Stimulated activated CD4-positive, alpha-beta T cell treated with anti-CD3 and anti-CD28 coated beads, Interleukin-2, amount 100 ng/mL, for 48 hours (primary cell): ENCODE results near the gene BFSP1.

Experiments
- DNase-seq, 2 donors: peaks; one replicate each; pipeline ENCODE4 v3.0.0-alpha.2; 2020

BFSP1 gene

DNA sequence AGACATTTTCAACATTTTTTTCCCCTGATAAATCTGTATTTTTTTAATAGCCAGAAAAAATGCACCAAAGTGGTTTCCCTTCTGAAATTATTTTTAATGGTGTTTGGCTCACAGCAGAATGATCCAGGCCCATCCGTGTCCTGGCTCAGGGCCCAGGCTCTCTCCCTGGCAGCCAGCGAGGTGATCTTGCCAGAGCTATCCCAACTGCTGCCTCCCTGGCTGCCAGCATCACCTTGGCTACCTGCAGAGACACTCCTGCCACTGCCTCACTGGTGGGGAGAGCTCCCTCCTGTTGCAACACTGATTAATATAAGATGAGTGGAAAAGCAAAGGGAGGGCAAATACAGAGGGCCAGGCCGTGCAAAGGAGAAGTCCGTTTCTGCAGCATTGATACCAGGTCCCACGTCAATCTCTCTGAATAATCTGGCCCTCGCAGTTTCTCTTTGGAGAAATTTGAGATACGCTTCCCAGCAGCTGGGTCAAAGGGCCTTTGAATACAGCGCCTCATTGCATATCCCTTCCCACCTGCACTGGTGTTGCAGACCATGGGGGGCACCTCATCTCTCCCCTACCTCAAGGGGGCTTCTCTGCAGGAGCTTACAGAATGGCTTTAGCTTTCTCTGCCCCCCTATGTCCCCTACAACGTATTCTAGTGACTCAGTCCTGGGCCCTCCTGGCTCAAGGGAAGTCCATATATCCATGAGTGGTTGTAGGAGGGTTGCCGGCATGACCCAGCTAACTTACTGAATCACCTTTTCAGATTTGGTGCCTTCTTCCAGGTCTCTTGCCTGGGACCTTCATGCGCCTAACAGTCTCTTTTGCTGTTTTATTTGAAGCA is 25.9 kb upstream of the BFSP1 start:
- no peak for DNase-seq

DNA sequence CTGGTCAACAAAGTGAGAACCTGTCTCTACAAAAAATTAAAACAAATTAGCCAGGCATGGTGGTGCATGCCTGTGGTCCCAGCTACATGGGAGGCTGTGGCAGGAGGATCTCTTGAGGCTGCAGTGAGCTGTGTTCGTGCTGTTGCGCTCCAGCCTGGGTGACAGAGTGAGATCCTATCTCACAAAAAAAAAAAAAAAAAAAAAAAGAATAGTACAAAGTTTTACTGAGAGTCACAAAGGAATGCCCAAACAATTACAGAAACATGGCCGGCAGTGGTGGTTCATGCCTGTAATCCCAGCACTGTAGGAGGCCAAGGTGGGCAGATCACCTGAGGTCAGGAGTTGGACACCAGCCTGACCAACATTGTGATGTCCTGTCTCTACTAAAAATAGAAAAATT is 23.9 kb upstream of the BFSP1 start:
- DNase-seq = no peak

- no peak for DNase-seq
Observed at GRCh38 chr20:17549131-17549530, 18.0 kb upstream of the BFSP1 start.

DNA sequence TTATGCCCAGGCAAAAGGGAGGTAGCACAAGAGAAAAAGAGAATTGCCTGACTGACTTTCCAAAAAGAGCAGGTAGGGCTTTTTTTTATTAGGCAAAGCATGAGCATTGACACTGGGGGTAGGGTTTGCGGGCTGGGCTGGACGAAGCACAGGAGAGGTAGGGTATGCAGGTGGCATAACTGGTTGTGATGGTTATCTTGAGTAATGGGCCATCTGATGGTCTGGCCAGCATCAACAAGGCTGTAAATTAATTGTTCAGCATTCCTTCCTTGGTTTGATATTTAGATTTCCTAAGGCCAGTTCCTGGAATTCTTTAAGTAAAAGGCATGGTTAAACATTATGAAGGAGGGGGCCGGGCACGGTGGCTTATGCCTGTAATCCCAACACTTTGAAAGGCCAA is 13.9 kb upstream of the BFSP1 start:
- DNase-seq = no peak

GRCh38 chr20:17543531-17544131 is 12.5 kb upstream of the BFSP1 start:
- DNase-seq = no peak

GRCh38 chr20:17542993-17543412 is 11.8 kb upstream of the BFSP1 start:
- no peak for DNase-seq

- no peak for DNase-seq
Observed at GRCh38 chr20:17542481-17542880, 11.3 kb upstream of the BFSP1 start.

- no peak for DNase-seq
Observed at GRCh38 chr20:17541996-17542395, 10.8 kb upstream of the BFSP1 start.

GRCh38 chr20:17541596-17541995 is 10.4 kb upstream of the BFSP1 start:
- DNase-seq = no peak

GRCh38 chr20:17538517-17539170 is 7.5 kb upstream of the BFSP1 start:
- DNase-seq = no peak

- no peak for DNase-seq
Observed at GRCh38 chr20:17537959-17538358, 6.8 kb upstream of the BFSP1 start.

- peak; percentile 48 to 52 for DNase-seq
Observed at GRCh38 chr20:17536944-17537444, 5.8 kb upstream of the BFSP1 start.

DNA sequence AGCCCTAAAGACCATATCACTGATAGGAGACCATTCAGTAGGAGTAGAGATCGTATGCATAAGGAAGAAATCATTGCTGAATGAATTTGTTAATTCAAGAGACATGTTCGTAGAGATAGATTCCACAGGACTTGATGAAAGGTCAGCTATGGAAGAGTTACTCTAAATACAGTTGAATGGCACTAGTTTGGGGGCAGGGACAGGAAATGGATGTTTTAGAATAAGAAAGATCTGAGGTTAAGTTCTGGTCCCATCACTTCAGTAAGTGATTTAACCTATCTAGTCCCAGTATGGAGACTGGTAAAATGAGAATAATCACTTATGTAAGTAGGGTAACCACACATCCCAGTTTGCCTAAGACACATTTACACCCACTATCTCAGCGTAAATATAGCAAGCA is 2.9 kb upstream of the BFSP1 start:
- no peak for DNase-seq

DNA sequence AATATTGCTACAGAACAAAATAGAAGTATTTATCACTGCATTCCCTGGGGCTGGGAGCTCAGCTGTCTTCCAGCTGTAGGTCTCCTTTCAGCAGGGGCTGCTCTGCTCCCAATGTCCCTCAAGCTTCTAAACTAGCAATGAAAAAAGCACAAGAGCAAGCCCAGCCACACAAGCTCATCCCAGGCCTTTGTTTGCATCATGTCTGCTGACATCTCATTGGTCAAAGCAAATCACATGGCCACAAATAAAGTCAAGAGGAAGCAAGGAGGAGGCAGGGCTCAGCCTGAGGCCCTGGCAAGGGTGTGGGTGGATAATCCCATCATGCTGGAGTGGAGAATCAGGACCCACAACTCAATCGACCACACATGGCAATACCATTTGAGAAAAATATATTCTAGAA is 2.2 kb upstream of the BFSP1 start:
- DNase-seq = no peak

- no peak for DNase-seq
Observed at GRCh38 chr20:17531665-17532025, 466 bp upstream of the BFSP1 start.

GRCh38 chr20:17530153-17530552 is 1.0 kb downstream of the BFSP1 start:
- no peak for DNase-seq

- no peak for DNase-seq
Observed at GRCh38 chr20:17529586-17529985, 1.6 kb downstream of the BFSP1 start.

DNA sequence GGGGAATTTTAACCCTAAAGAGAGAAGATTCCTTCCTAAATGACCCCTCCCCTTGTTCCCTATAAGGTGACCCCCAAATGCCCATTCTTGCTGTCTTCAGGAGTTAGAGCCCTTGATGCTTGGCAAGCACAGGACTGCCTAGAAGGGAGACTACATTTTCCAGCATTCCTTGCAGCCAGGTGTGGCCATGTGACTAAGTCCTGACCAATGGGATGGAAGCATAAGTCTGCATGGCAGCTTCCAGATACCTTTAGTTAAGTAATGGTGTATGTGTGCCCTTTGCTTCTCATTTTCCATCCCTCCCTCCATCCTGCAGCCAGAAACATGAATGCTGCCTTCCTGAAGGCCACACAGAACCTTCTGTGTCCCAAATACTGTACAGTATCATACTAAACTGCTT is 5.5 kb downstream of the BFSP1 start:
- no peak for DNase-seq

- no peak for DNase-seq
Observed at GRCh38 chr20:17525132-17525531, 6.0 kb downstream of the BFSP1 start.

DNA sequence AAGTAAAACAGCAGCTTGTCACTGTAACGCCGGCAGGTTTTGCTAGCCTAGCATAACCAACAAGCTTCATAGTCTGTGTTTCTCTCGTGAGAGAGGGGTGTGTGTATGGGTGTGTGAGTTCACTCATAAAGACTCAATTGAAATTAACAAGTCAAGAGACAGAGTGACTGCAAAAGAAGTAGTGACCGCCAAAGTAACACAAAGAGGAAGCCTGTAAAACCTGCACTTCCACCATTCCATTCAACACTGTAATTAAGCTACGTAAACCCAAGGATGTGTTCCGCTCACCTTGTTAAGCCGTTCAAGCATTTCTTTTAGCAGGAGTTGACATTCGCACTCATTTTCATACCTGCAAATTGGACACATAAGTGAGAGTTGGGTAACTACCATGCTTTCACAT is 6.6 kb downstream of the BFSP1 start:
- no peak for DNase-seq

GRCh38 chr20:17523326-17523725 is 7.9 kb downstream of the BFSP1 start:
- DNase-seq = no peak

GRCh38 chr20:17522528-17522927 is 8.7 kb downstream of the BFSP1 start:
- no peak for DNase-seq

- no peak for DNase-seq
Observed at GRCh38 chr20:17520583-17520982, 10.6 kb downstream of the BFSP1 start.
